Activated CD4-positive, CD25-positive, alpha-beta regulatory T cell treated with anti-CD3 and anti-CD28 coated beads, Interleukin-2, amount 50 U/mL, for 24 hours (primary cell): ENCODE data around the gene C3AR1.
"Not testable (repeated sequence)": the region's sequence is repeated elsewhere in the genome, so short reads cannot be mapped to it uniquely, and the experiment has no call there.

ENCODE experiments used
- ATAC-seq, 2 donors: fragments of 150-1000 bp; cut with Tn5 transposase; one replicate each; pipeline ENCODE4 v1.10.0; 2021; ENCODE audit warnings: mild to moderate bottlenecking in 1 of 2, moderate library complexity in 1 of 2

C3AR1 gene

GRCh38 chr12:8057306-8057705, 8.9 kb downstream of the C3AR1 start:
- ATAC-seq, result no peak

DNA sequence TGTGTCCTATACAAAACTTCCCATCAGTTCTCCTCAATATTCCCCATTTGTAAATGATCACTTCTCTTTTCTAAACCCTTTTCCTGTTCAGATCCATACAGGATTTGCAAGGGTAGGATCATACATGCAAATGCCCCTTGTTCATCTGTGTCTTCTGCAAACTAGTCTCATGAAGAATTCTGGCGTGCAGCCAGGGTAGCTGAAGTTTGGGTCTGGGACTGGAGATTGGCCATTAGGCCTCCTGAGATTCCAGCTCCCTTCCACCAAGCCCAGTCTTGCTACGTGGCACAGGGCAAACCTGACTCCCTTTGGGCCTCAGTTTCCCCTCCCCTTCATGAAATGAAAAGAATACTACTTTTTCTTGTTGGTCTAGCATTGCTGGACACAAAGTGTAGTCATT, 11.3 kb downstream of the C3AR1 start:
- ATAC-seq, result no peak

DNA sequence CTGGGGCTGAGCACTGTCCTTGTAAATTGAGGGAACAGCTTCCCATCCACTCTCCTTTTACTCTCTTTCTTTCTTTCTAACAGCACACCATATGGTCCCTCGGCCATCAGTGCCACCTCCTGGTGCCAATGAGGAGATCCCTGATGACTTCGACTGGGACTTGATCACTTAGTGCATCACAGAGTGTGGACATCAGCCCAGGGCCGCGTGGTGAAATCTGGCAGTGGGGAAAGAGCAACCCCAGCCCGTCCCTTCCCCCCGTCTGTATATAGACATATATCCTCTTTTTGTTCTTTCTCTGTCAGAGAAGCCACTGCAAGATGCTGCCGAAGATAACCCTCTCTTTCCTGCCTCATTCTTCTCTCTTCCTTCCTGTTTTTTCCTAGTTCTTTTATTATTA, 13.5 kb downstream of the C3AR1 start:
- no peak for ATAC-seq

GRCh38 chr12:8050600-8051250, 15.4 kb downstream of the C3AR1 start:
- ATAC-seq, result no peak

DNA sequence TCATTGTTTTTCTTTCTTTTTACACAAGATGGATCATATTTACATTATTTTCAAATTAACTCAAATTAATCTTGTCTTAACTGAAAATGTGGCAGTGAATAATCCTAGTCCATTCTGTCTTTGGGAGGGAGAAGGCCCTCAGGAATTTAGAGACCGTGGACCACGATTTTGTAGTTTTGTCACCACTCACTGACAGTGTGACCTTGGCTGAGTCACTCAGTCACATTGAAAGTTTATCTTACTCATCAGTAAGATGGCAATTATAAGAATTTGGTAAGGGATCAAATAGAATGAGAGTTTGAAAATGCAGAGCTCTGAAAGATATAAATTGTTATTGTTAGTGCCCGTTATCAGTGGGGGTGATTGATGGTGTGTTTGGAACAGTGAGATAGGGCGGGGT, 17.3 kb downstream of the C3AR1 start:
- peak; percentile 44 to 51 for ATAC-seq

- ATAC-seq, result no peak
Observed at GRCh38 chr12:8047842-8048241, 18.3 kb downstream of the C3AR1 start.

DNA sequence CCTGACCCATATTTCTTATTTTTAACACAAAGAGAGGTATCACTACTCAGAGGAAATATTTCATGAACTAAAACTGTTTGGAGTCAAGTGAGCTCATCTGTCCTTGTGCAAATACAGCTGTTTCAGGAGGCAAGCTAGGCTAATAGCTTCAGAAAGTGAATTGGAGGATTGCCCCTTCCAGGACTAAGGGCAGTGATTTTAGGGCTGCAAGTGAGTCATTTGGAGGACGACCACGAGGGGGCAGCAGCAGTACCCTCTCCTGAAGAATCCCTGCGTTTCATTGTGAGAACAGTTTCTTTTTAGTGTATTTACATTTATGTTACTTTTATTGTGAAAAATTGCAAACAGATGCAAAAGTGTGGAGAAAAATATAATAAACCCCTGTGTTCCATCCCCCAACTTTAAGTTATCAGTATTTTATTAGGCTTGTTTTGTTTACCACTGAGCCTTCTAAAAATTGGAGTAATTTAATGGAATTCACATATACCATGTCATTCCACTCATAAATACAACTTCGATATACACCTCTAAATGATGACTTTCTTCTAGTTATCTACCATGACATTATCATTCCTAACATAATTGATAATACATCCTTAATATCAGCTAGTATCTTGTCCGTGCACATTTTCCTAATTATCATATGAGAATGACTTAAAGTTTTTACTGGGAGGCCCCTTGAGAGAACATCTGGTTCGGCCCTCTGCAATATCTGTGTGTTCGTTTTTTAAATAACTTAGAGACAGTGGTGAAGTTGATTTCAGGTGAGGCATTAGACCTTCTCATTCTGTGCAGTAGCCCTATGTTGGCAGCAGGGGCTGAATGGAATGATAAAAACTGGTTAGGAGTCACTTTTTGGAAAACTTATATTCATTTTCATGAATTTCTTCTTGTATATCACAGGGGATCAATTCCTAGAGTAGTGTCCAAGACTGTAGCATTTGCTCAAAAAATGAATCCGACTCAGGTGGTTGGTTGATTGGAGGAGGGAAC, 19.9 kb downstream of the C3AR1 start:
- peak; percentile 58 to 70 for ATAC-seq

- no peak for ATAC-seq
Observed at GRCh38 chr12:8040791-8041190, 25.4 kb downstream of the C3AR1 start.

GRCh38 chr12:8038659-8039114, 27.5 kb downstream of the C3AR1 start:
- peak; percentile 52 for ATAC-seq

DNA sequence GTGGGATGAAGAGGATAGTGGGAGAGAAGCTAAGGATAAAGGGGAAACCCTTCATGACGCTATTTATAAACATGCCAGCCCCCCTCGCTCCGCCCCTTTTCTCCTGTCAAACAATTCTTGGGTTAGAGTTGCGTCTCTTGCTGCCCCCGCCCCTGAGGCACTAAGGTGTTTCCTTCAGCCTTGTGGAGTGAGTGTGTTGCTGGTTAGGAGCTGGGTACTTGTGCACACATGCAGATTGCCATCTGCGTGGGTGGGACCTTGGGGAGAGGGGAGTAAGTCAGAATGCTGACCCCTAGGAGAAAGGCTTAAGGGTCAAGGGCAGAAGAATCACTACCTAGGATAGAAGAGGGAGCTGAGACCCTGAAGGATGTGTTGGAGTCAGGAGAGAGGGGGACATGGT, 28.2 kb downstream of the C3AR1 start:
- ATAC-seq, result no peak

DNA sequence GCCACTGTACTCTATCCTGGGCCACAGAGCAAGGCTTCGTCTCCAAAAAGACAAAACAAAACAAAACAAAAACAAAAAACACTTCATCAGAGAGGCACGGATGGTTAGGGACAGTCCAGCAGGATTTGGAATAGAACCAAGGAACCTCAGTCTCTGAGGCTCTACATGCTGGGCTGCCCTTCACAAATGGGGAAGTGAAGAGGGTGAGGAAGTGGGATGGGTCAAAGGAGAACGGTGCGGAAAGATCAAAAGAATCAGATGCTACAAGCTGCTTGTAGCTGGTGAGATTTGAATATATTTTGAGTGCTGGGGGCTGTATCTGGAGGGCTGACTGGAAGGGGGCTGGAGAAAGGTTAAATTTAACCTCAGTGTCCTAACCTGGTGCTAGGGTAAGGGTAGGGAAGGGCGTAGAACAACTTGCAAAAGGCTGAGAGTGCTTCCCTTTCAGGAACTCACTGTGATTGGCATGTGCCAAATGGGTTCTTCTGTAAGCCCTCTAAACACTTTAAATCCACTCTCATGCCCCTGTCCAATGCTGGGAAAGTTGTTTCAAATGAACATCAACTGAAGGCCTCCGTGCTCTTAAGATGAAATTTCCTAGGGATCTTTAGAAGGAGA, 29.0 kb downstream of the C3AR1 start:
- no peak for ATAC-seq

DNA sequence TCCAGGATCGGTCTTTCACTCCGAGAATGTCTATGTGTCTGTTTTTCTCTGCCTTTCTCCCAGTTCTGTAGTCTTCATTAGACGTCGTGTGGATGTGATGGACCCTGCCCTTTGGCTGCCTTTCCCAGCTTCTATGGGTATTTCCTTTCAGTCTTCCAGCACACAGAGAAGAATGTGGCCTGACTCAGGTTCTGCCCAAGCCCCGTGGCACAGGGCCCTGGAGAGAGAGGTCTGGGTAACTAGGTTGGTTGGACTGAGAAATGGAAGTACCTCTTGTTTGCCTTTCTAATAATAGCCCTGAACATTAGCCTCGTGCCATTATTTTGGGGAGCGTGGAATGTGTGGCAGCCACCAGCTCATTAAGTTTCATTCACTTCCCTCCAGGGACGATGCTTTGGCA, 29.8 kb downstream of the C3AR1 start:
- ATAC-seq, result no peak

GRCh38 chr12:8035440-8036010, 30.6 kb downstream of the C3AR1 start:
- no peak for ATAC-seq

- no peak for ATAC-seq
Observed at GRCh38 chr12:8034802-8035201, 31.4 kb downstream of the C3AR1 start.

DNA sequence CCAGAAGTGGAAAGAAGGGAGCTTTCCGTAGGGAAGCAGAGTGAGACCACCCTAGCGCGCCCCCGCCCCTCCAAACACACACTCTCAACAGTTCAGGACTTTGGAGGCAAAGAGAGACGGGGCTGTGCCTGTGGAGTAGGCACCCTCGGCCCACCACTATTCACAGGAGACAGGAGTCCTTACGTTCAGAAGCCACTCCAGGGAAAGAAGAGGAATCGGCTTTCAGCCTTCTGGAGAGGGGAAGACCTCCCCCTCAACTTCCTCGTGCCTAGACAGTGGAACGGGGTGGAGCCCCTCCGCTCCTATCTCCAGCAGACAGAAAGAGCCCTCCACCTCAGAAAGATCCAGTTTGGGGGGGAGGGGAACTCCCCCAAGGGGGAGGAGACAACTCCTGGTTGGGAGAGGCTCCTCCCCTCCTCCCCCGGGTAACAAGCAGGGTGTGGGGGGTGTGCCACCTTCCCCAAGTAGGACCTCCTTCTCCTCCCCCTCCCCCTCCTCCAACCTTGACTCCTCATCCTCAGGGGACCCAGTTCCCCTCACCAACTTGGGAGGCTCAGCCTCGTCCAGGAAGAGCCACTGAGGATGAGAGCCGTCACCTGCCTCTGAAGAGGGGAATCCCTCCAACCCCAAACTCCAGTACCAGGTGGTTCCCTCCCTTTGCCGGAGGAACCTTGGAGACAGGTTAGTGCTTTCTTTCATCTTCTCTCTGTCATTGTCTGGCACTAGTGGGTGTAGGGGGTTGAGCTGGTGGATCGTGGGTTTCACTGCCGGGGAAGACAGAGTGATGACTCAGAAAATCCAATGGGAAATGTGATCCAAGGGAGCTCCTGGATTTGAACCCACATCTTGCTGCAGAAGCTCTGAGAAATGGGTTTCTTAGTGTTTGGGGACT, 32.8 kb downstream of the C3AR1 start:
- peak in 1 of 2 donors; percentile 9 for ATAC-seq

GRCh38 chr12:8032242-8033152, 33.7 kb downstream of the C3AR1 start, which contains the start of gene FOXJ2:
Gene FOXJ2, plus strand, starts transcription at chr12:8032716. Its CDS starts 7,117 bp downstream, at chr12:8039833.
- ATAC-seq, result peak; percentile 88 to 92

- no peak for ATAC-seq
Observed at GRCh38 chr12:8031872-8032241, 34.3 kb downstream of the C3AR1 start.

DNA sequence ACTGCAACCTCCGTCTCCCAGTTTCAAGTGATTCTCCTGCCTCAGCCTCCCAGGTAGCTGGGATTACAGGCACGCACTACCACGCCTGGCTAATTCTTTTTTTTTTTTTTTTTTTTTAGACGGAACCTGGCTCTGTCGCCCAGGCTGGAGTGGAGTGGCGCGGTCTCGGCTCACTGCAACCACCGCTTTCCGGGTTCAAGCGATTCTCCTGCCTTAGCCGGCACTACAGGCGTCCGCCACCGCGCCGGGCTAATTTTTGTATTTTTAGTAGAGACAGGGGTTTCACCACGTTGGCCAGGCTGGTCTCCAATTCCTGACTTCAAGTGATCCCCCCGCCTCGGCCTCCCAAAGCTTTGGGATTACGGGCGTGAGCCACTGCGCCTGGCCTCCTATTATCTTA, 35.1 kb downstream of the C3AR1 start:
- ATAC-seq, result not testable (repeated sequence)

GRCh38 chr12:8030189-8030588, 36.0 kb downstream of the C3AR1 start:
- ATAC-seq, result no peak

DNA sequence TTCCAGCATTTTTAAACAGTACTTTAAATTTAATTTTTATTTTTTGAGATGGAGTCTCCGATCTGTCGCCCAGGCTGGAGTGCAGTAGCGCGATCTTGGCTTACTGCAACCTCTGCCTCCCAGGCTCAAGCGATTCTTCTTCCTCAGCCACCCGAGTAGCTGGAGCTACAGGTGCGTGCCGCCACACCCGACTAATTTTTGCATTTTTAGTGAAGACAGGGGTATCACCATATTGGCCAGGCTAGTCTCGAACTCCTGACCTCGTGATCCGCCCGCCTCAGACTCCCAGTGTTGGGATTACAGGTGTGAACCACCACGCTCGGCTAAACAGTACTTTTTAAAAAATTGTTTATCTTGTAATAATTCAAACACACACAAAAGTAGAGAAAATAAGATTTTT, 37.9 kb downstream of the C3AR1 start:
- ATAC-seq, result no peak

DNA sequence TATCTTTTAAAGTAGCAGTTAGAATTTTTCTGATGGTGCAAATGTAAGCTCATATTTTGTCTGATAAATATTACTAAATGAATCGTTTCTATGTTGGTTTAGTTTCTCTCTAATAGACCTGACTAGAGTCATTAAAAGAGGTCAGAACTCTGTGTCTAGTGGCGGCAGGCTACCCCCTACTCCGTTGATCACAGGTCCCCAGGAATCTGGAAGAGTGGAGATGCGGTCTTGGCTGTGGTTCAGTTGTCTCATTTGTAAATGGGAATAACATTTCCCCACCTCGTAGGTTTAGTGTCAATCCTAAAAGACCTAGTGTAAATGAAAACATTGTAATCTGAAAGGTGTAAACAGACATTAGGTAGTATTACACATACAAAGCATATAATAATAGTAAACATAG, 38.3 kb downstream of the C3AR1 start:
- ATAC-seq, result no peak
